Stimulated activated naive CD4-positive, alpha-beta T cell (primary cell): ENCODE data around the gene NAP1L1.
"Not testable (repeated sequence)": the region's sequence is repeated elsewhere in the genome, so short reads cannot be mapped to it uniquely, and the experiment has no call there.

Experiments
- DNase-seq, 6 experiments: peaks; one replicate each; lab custom pipeline; 2025; lab: John Stamatoyannopoulos, UW

Gene NAP1L1

DNA sequence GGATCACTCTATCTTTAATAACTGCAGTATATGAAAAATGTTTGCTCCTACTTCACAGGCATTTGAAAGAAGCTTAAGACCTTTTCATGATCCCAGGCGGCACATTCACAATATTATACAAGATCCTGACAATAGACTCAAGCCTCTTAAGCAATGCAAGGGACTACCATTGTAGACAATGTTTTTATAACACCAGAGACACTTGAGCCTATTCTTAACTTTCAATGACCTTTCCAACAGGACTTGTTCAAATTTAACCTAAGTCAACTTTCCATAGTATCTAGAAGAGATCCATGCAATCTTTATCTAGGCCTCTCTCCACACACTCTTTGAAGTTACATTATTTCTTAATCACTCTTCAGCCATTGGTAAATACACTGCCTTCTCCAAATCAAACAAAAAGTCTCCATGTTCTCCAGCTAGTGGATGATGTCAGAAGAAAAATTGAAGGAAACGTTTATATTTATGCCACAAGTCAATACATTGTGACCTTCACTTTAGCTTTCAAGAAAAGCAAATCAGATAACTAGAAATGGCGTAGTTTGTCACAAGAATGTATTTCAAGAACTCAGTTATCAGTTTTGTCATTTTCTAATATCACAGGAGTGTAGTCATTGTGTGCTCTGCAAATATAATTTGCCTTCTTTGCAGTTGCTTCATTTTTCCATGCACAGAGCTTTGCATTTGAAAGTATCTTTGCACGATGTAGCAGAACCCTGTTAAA, 94.1 kb downstream of the NAP1L1 start:
- DNase-seq, result no peak

DNA sequence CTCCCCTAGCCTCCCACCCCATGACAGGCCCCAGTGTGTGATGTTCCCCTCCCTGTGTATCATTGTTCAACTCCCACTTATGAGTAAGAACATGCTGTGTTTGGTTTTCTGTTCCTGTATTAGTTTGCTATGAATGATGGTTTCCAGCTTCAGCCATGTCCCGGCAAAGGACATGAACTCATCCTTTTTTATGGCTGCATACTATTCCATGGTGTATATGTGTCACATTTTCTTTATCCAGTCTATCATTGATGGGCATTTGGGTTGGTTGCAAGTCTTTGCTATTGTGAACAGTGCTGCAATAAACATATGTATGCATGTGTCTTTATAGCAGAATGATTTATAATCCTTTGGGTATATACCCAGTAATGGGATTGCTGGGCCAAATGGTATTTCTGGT, 96.8 kb downstream of the NAP1L1 start:
- not testable (repeated sequence) for DNase-seq
